Measurements from ENCODE around the gene TALDO1.

Gene TALDO1

GRCh38 chr11:770642-771616 lies 23.7 kb downstream of the TALDO1 start:
- no peak for DNase-seq

- DNase-seq: no peak
These were observed 24.4 kb downstream of the TALDO1 start for GRCh38 chr11:771617-772204.

GRCh38 chr11:772429-773390 lies 25.4 kb downstream of the TALDO1 start:
- no peak for DNase-seq

GRCh38 chr11:773425-773824 lies 26.2 kb downstream of the TALDO1 start:
- DNase-seq: no peak

- DNase-seq: no peak
These were observed 26.6 kb downstream of the TALDO1 start for GRCh38 chr11:773830-774229.

GRCh38 chr11:774873-775592 lies 27.8 kb downstream of the TALDO1 start:
- no peak for DNase-seq

- DNase-seq: no peak
These were observed 28.9 kb downstream of the TALDO1 start for GRCh38 chr11:776263-776560.

GRCh38 chr11:776561-777287 lies 29.5 kb downstream of the TALDO1 start:
- DNase-seq: no peak

- peak; percentile 95 for DNase-seq
These were observed 30.3 kb downstream of the TALDO1 start, which contains the start of gene GATD1 for GRCh38 chr11:777288-778255. Gene GATD1, minus strand, starts transcription at chr11:777487. Its CDS starts 25 bp downstream, at chr11:777462.

GRCh38 chr11:778976-779954 lies 32.0 kb downstream of the TALDO1 start:
- no peak for DNase-seq

- no peak for DNase-seq
These were observed 32.8 kb downstream of the TALDO1 start for GRCh38 chr11:779955-780532.

GRCh38 chr11:782264-783174 lies 35.3 kb downstream of the TALDO1 start:
- no peak for DNase-seq

GRCh38 chr11:783581-784015 lies 36.3 kb downstream of the TALDO1 start:
- peak in 1 of 2 donors; percentile 36 for DNase-seq

GRCh38 chr11:786235-787083 lies 39.2 kb downstream of the TALDO1 start:
- DNase-seq: no peak

- DNase-seq: no peak
These were observed 39.9 kb downstream of the TALDO1 start for GRCh38 chr11:787084-787675.

- DNase-seq: no peak
These were observed 40.9 kb downstream of the TALDO1 start for GRCh38 chr11:788009-788640.

Measured in stimulated activated CD4-positive, alpha-beta T cell treated with anti-CD3 and anti-CD28 coated beads, Interleukin-2, amount 100 ng/mL, for 48 hours (primary cell).